ENCODE results near the gene PATE1. TPM values are rescaled to one million over a fixed set of nuclear protein-coding genes. Genes with fewer than 3 reads are reported as not detected.

PATE1 gene
- total RNA-seq, 1 experiment from 2014 or later, result not detected

GRCh38 chr11:125772834-125773505 lies 26.9 kb downstream of the PATE1 start:
- H3K36me3 Mint-ChIP-seq, result no peaks in the 10 kb centered on the region
- TF ChIP-seq GABPB1 (CRISPR knock-in tag; IDR thresholded peaks at IDR 0.05) (no peak), SP1 (CRISPR knock-in tag; conservative IDR thresholded peaks at IDR 0.05) (no peak), TCF7 (CRISPR knock-in tag; IDR thresholded peaks at IDR 0.05; ENCODE audit: low read depth) (no peak), E2F4 (CRISPR knock-in tag; IDR thresholded peaks at IDR 0.05; ENCODE audit: borderline replicate concordance, low read depth) (no peak), NR1H2 (CRISPR knock-in tag; IDR thresholded peaks at IDR 0.05) (no peak), CBFB (CRISPR knock-in tag; IDR thresholded peaks at IDR 0.05; ENCODE audit: low read depth) (no peak)
- TF ChIP-seq, protein P1, sequence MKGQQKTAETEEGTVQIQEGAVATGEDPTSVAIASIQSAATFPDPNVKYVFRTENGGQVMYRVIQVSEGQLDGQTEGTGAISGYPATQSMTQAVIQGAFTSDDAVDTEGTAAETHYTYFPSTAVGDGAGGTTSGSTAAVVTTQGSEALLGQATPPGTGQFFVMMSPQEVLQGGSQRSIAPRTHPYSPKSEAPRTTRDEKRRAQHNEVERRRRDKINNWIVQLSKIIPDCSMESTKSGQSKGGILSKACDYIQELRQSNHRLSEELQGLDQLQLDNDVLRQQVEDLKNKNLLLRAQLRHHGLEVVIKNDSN (CRISPR knock-in tag; IDR thresholded peaks at IDR 0.05), result no peak
- no peaks in the 10 kb centered on the region for H3K9me3 Mint-ChIP-seq
- no peak overlapping the region for H3K27ac Mint-ChIP-seq
- no peaks in the 10 kb centered on the region; the same call in 1 of the 2 replicates for H3K27me3 Mint-ChIP-seq (ENCODE audit: low read depth)
- H3K4me3 Mint-ChIP-seq, result no peak overlapping the region
- POLR2A ChIA-PET, result no interaction called here
- ATAC-seq (no peak), DNase-seq (ENCODE audit: low spot score) (no peak)
- H3K4me1 Mint-ChIP-seq, result no peaks in the 10 kb centered on the region
- CTCF ChIA-PET, result no interaction called here

DNA sequence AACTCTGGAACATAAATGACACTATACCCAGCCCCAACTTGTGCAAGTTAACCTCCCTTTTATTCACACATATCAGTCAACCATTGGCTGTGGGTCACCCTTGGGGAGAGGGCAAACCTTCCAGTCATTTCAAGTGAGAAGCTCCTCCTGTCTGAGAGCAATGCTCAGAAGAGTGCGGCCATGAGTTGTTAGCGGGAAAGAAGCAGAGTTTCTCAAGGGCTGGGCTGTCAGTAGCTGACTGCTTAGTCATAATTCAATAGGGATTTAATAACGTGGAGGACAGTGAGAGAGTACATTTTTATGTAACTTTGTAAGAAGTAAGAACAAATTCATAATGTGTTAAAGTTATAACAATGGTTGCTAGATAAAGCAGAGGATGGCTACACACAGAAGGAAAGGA lies 27.4 kb downstream of the PATE1 start:
- no peaks in the 10 kb centered on the region for H3K9me3 Mint-ChIP-seq
- H3K27me3 Mint-ChIP-seq (ENCODE audit: low read depth), result no peaks in the 10 kb centered on the region; the same call in 1 of the 2 replicates
- no peaks in the 10 kb centered on the region for H3K4me1 Mint-ChIP-seq
- TF ChIP-seq JAZF1 (CRISPR knock-in tag; IDR thresholded peaks at IDR 0.05), result no peak
- TF ChIP-seq ESRRA (CRISPR knock-in tag; IDR thresholded peaks at IDR 0.05; ENCODE audit: borderline replicate concordance), result no peak
- TF ChIP-seq ZNF232 (CRISPR knock-in tag; IDR thresholded peaks at IDR 0.05), result no peak
- no peak for TF ChIP-seq ZNF423 (CRISPR knock-in tag; IDR thresholded peaks at IDR 0.05)
- TF ChIP-seq HMGXB4 (CRISPR knock-in tag; IDR thresholded peaks at IDR 0.05), result no peak
- TF ChIP-seq KAT7 (CRISPR knock-in tag; IDR thresholded peaks at IDR 0.05; ENCODE audit: borderline replicate concordance), result no peak
- TF ChIP-seq NFATC4 (CRISPR knock-in tag; IDR thresholded peaks at IDR 0.05), result no peak
- no peak for TF ChIP-seq FOXP1 (CRISPR knock-in tag; IDR thresholded peaks at IDR 0.05; ENCODE audit: borderline replicate concordance)
- no peak for TF ChIP-seq SP1 (CRISPR knock-in tag; conservative IDR thresholded peaks at IDR 0.05)
- no peak for TF ChIP-seq IRF2 (CRISPR knock-in tag; IDR thresholded peaks at IDR 0.05; ENCODE audit: borderline replicate concordance, low read depth)
- TF ChIP-seq, protein P2, sequence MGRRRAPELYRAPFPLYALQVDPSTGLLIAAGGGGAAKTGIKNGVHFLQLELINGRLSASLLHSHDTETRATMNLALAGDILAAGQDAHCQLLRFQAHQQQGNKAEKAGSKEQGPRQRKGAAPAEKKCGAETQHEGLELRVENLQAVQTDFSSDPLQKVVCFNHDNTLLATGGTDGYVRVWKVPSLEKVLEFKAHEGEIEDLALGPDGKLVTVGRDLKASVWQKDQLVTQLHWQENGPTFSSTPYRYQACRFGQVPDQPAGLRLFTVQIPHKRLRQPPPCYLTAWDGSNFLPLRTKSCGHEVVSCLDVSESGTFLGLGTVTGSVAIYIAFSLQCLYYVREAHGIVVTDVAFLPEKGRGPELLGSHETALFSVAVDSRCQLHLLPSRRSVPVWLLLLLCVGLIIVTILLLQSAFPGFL (CRISPR knock-in tag; IDR thresholded peaks at IDR 0.05; ENCODE audit: borderline replicate concordance), result no peak
- no peak overlapping the region for H3K27ac Mint-ChIP-seq
- ATAC-seq, result no peak
- no peak overlapping the region for H3K4me3 Mint-ChIP-seq
- ChIA-PET CTCF (no interaction called here), POLR2A (no interaction called here)
- no peak for DNase-seq (ENCODE audit: low spot score)
- H3K36me3 Mint-ChIP-seq, result no peaks in the 10 kb centered on the region

DNA sequence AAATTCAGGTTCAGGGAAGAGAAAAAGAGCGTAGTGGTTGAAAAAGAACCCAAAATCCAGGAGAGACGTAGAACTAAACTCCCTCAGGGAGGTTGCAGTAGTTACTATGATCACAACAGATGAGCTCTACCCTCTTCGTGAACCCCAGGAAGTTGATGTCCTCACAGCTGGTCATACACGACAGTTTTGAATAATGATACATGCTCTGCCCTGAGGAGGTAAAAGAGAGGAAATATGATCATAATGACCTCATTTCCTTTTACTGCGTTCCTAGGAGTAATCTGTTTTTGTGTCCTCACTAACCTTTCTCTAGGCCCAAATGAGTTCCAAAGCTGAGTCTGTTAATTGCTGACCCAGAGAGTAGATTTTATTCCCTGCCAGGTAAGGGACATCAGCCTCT lies 31.2 kb downstream of the PATE1 start:
- ChIA-PET POLR2A (no interaction called here), CTCF (no interaction called here)
- no peak for ATAC-seq
- H3K36me3 Mint-ChIP-seq, result no peaks in the 10 kb centered on the region
- H3K27me3 Mint-ChIP-seq (ENCODE audit: low read depth), result peaks cover 13% of the 10 kb centered on the region
- DNase-seq (ENCODE audit: low spot score), result no peak
- no peak overlapping the region for H3K4me3 Mint-ChIP-seq
- H3K4me1 Mint-ChIP-seq, result no peaks in the 10 kb centered on the region
- H3K9me3 Mint-ChIP-seq, result peaks cover 2% of the 10 kb centered on the region; the same call in 1 of the 2 replicates
- no peak overlapping the region for H3K27ac Mint-ChIP-seq
- no peak for TF ChIP-seq ZNF423 (CRISPR knock-in tag; IDR thresholded peaks at IDR 0.05)
- no peak for TF ChIP-seq RORB (CRISPR knock-in tag; IDR thresholded peaks at IDR 0.05)
- no peak for TF ChIP-seq ELF4 (CRISPR knock-in tag; IDR thresholded peaks at IDR 0.05; ENCODE audit: low read depth)
- no peak for TF ChIP-seq FOXJ3 (CRISPR knock-in tag; IDR thresholded peaks at IDR 0.05; ENCODE audit: borderline replicate concordance)
- TF ChIP-seq ZNF138 (CRISPR knock-in tag; conservative IDR thresholded peaks at IDR 0.05), result no peak
- TF ChIP-seq ESRRA (CRISPR knock-in tag; IDR thresholded peaks at IDR 0.05; ENCODE audit: borderline replicate concordance), result no peak
- TF ChIP-seq KAT7 (CRISPR knock-in tag; IDR thresholded peaks at IDR 0.05; ENCODE audit: borderline replicate concordance), result no peak
- TF ChIP-seq, protein P3, sequence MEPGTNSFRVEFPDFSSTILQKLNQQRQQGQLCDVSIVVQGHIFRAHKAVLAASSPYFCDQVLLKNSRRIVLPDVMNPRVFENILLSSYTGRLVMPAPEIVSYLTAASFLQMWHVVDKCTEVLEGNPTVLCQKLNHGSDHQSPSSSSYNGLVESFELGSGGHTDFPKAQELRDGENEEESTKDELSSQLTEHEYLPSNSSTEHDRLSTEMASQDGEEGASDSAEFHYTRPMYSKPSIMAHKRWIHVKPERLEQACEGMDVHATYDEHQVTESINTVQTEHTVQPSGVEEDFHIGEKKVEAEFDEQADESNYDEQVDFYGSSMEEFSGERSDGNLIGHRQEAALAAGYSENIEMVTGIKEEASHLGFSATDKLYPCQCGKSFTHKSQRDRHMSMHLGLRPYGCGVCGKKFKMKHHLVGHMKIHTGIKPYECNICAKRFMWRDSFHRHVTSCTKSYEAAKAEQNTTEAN (CRISPR knock-in tag; IDR thresholded peaks at IDR 0.05), result no peak
- TF ChIP-seq SP1 (CRISPR knock-in tag; conservative IDR thresholded peaks at IDR 0.05), result no peak
- TF ChIP-seq, protein P4, sequence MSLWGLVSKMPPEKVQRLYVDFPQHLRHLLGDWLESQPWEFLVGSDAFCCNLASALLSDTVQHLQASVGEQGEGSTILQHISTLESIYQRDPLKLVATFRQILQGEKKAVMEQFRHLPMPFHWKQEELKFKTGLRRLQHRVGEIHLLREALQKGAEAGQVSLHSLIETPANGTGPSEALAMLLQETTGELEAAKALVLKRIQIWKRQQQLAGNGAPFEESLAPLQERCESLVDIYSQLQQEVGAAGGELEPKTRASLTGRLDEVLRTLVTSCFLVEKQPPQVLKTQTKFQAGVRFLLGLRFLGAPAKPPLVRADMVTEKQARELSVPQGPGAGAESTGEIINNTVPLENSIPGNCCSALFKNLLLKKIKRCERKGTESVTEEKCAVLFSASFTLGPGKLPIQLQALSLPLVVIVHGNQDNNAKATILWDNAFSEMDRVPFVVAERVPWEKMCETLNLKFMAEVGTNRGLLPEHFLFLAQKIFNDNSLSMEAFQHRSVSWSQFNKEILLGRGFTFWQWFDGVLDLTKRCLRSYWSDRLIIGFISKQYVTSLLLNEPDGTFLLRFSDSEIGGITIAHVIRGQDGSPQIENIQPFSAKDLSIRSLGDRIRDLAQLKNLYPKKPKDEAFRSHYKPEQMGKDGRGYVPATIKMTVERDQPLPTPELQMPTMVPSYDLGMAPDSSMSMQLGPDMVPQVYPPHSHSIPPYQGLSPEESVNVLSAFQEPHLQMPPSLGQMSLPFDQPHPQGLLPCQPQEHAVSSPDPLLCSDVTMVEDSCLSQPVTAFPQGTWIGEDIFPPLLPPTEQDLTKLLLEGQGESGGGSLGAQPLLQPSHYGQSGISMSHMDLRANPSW (CRISPR knock-in tag; conservative IDR thresholded peaks at IDR 0.05; ENCODE audit: low read depth), result no peak
- TF ChIP-seq NR2C2 (CRISPR knock-in tag; IDR thresholded peaks at IDR 0.05), result no peak
